Heart left ventricle (tissue), 13 donors: ENCODE data around the gene DIDO1.

Experiments
- POLR2A ChIP-seq, 2 donors: fragments of 450-650 bp; IDR thresholded peaks; one replicate each; pipeline ENCODE4 v1.6.1; 2017; ENCODE audit warnings: antibody characterized with exemption in 2 of 2, mild to moderate bottlenecking in 2 of 2, moderate library complexity in 2 of 2
- TF ChIP-seq, protein P1 (sequence below), 12 donors: fragments of 200-600 bp; sonication (generic) in 4 of 12; IDR thresholded peaks; one replicate each; pipeline versions ENCODE4 v1.5.0 to v1.8.0; 2018 to 2022; ENCODE audit warnings: antibody characterized with exemption in 12 of 12, mild to moderate bottlenecking in 5 of 12
- donor health status: ischemic (EF 13 %, LVEDD 7.1; RV severe dilation, severe dysfunction).
- donor health status: DM: no; HTN: yes; CAD: no.
- donor health status: DM: no; HTN: no; CAD: no.
- donor health status: ischemic (EF 25% LVEDD 6.9; RV normal size, moderate dysfunction).
- donor health status: ischemic (EF 25% LVEDD 5.7; RV mildly dilated, moderate dysfunction).
- donor health status: ischemic (EF 35%, LVEDD 5.7; RV mildly dilated, moderate dysfunction).
- donor health status: nonischemic (EF 11% LVEDD 7.7; RV severe dilation, severe dysfunction).
- donor health status: DM: yes; HTN: yes; CAD: no.
- donor health status: PGD.
- donor health status: ischemic (EF 29% LVEDD 5.4; RV normal size, mild dysfunction).
- donor health status: nonischemic (EF 23%, LVEDD 6.1; RV moderate dilation, normal function).

DNA sequence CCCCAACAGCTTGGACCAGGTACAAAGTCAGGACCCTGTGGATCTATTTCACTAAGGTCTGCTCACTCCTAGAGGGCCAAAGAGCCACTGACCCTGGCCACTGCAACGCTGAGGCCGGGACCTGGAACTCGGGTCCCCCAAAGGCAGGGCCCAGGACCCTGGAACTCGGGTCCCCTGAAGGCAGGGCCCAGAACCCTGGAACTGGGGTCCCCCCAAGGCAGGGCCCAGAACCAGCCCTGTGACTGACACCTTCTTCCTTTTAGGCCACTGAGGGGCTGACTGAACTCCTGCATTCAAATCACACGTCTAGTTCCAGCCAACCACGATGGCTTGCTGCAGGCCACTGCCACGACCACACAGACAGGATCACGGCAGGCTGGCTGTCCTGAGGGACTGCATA is 74.1 kb downstream of the DIDO1 start:
- TF ChIP-seq, protein P1, sequence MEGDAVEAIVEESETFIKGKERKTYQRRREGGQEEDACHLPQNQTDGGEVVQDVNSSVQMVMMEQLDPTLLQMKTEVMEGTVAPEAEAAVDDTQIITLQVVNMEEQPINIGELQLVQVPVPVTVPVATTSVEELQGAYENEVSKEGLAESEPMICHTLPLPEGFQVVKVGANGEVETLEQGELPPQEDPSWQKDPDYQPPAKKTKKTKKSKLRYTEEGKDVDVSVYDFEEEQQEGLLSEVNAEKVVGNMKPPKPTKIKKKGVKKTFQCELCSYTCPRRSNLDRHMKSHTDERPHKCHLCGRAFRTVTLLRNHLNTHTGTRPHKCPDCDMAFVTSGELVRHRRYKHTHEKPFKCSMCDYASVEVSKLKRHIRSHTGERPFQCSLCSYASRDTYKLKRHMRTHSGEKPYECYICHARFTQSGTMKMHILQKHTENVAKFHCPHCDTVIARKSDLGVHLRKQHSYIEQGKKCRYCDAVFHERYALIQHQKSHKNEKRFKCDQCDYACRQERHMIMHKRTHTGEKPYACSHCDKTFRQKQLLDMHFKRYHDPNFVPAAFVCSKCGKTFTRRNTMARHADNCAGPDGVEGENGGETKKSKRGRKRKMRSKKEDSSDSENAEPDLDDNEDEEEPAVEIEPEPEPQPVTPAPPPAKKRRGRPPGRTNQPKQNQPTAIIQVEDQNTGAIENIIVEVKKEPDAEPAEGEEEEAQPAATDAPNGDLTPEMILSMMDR (IDR thresholded peaks at IDR 0.05): no peak
- TF ChIP-seq POLR2A (IDR thresholded peaks at IDR 0.05): no peak
